Inflammatory macrophage (primary cell): Measurements from ENCODE around the gene SFT2D1.
A peak's percentile ranks its signal among the peaks of the same experiment; 100 is the strongest.

ENCODE experiments used
- DNase-seq, 2 donors: peaks; one replicate each; pipeline ENCODE4 v3.0.0-alpha.2; 2020 to 2022

SFT2D1 gene

DNA sequence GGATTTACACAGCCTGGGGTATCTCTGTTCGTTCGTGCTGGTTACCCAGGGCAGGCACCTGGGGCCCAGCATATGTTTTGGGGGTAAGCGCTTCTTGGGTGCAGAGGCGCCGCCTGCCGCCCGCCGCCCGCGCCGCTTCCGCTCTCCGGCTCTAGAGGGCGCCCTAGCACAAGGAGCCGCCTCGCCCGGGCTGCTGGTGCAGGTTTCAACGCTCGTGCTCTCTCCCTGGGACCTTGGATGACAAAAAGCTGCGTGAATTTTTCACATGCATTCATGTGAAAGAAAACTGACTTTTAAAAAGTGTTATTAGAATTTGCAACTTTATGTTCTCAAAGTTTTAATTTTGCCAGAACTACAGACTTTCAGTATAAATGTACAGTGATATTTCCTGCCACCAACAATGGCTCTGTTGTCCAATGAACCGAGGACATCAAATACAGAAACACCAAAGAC, 66.6 kb downstream of the SFT2D1 start:
- peak; percentile 70 to 76 for DNase-seq

DNA sequence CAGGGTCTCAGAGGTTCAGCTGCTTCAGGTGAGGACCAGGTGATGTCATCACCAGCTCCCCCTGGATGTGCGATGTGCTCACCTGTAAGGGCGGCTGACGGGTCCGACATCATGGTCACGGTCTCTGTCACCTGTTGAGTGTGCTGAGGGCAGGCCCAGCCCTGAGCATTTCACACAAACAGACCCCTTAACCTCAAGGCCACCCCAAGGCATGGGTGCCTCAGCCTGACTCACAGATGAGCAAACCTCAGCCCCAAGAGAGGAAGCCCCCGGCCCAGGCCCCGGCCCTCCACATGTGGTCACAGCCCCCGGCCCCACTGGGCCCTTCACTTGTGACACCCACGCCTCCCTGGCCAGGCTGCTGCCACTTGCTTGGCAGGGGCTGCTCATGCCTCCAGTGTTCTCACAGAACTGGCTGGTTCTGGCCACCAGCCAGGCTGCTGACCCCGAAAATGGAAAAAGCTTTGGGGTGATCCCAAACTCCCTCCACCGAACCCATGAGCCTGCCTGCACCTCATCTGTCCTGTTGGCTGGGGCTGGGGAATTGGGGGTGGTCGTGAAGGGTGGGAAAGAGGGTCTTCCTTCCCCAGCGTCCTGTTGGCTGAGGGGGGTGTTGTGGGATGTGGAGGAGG, 67.5 kb downstream of the SFT2D1 start:
- no peak for DNase-seq

DNA sequence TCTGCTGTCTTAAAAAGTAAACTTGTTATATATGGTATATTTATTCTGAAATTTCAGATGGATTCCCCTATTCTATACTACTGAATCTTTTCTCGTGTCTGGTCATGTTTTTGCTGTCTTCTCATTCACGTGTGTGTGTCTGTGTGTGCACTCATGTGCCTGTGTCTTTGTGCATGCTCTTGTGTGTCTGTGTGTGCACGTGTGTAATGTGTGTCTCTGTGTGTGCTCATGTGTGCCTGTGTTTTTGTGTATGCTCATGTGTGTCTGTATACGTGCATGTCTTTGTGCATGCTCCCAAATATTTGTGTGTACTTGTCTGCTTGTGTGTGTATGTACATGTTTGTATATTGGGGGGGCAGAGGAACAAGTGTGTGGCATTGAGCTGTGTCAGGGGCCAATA, 68.2 kb downstream of the SFT2D1 start:
- no peak for DNase-seq

DNA sequence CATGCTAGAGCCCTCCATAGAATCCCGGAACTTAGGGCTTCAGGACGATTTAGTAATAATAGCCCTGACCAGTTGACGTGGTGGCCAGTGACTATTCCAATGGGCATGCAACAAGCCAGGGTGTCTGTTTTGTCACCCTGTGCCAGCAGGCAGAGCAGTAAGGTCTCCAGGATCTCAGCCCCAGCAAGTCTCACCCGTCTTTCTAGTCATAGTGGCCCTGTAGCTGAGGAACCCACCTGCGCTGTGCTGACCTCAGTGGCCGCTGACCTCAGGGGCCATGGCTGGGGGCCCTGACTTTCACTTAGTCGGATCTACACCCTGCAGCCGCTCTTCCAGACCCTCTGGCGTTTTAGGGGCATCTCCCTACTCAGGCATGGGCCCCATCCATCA, 71.0 kb downstream of the SFT2D1 start:
- DNase-seq: no peak

DNA sequence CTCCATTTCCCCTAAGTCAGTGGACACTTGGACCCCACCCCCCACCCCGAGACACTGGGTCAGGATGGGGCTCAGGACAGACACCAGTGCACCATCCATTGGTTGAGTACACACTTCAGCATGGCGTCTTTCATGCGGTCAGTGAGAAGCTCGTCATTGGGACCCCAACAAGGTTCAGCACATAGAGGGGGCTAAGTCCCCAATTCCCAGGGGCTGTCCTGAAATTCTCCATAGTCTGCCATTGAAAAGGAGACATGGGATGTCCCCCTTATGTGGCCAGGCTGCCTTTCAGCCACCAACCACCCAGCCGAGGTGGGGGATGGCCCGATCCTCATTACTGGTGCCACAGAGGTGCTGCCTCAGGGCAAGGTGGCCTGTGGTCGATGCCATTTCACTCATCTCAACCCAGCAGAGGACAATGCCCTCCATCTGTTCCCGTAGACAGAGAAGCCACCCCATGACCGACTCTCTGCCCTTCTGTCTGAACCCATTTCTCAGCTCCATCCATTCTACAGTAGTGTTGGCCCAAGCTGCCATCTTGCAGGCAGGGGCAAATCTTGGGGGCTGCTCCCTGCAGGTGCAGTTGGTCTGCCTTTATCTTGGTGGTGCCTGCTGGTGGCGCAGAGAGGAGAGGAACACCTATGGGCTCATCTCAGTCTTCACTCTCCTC, 71.5 kb downstream of the SFT2D1 start:
- no peak for DNase-seq
